ENCODE data around the gene PRODH.
"Not testable (repeated sequence)": the region's sequence is repeated elsewhere in the genome, so short reads cannot be mapped to it uniquely, and the experiment has no call there.

GRCh38 chr22:18958321-18958705 lies 22.2 kb upstream of the PRODH start:
- not testable (repeated sequence) for TF ChIP-seq TCF12 (IDR thresholded peaks at IDR 0.05); YY1 (IDR thresholded peaks at IDR 0.05; ENCODE audit: low read depth); GATA2 (CRISPR knock-in tag; IDR thresholded peaks at IDR 0.05); RCOR1 (IDR thresholded peaks at IDR 0.05; ENCODE audit: low read length); USF2 (IDR thresholded peaks at IDR 0.05; ENCODE audit: borderline replicate concordance, low read depth, low read length); EZH2phosphoT487 (IDR thresholded peaks at IDR 0.05; ENCODE audit: borderline replicate concordance, low read depth); EP300 (IDR thresholded peaks at IDR 0.05; ENCODE audit: borderline replicate concordance in 1 of 2, low read depth in 1 of 2, low read length in 1 of 2); CTCF (IDR thresholded peaks at IDR 0.05); RAD21 (IDR thresholded peaks at IDR 0.05; ENCODE audit: low read length); MXI1 (IDR thresholded peaks at IDR 0.05; ENCODE audit: low read depth, low read length)
